Measurements from ENCODE around the gene HSPA6. TPM values are rescaled to one million over a fixed set of nuclear protein-coding genes. Genes with fewer than 3 reads are reported as not detected.
"Not testable (repeated sequence)": the region's sequence is repeated elsewhere in the genome, so short reads cannot be mapped to it uniquely, and the experiment has no call there.

HSPA6 gene
- total RNA-seq, 3 donors from 2014 or later, result 1.3 to 17.1 (median 5.3) TPM

- Histone ChIP-seq H3K27ac (peak overlapping the region; percentile 91 to 93), H3K4me3 (peak overlapping the region; percentile 54 to 76 (median 71))
- H3K36me3 ChIP-seq; intact Hi-C loops (cut with DNase I; ENCODE audit: low total_unique reads); H3K9me3 ChIP-seq; H3K4me1 ChIP-seq; H3K27me3 ChIP-seq: not testable (repeated sequence)
- peak; percentile 26 to 64 (median 44) for TF ChIP-seq POLR2AphosphoS5 (IDR thresholded peaks at IDR 0.05)
- DNase-seq (ENCODE audit: low spot score in 2 of 2), result peak; percentile 78 to 83
These were observed 6.6 kb downstream of the HSPA6 start for GRCh38 chr1:161530671-161531641.

GRCh38 chr1:161531986-161532643 is 7.8 kb downstream of the HSPA6 start:
- H3K27me3 ChIP-seq, result no peaks in the 10 kb centered on the region
- intact Hi-C loops (cut with DNase I; ENCODE audit: low total_unique reads), result no loop called here
- peak overlapping the region in 1 of 2 donors; percentile 74 for H3K27ac ChIP-seq
- DNase-seq (ENCODE audit: low spot score in 2 of 2), result no peak
- no peaks in the 10 kb centered on the region for H3K4me1 ChIP-seq
- no peaks in the 10 kb centered on the region for H3K36me3 ChIP-seq
- H3K4me3 ChIP-seq, result peak overlapping the region in 2 of 3 donors; percentile 9 to 14
- TF ChIP-seq, protein P1, sequence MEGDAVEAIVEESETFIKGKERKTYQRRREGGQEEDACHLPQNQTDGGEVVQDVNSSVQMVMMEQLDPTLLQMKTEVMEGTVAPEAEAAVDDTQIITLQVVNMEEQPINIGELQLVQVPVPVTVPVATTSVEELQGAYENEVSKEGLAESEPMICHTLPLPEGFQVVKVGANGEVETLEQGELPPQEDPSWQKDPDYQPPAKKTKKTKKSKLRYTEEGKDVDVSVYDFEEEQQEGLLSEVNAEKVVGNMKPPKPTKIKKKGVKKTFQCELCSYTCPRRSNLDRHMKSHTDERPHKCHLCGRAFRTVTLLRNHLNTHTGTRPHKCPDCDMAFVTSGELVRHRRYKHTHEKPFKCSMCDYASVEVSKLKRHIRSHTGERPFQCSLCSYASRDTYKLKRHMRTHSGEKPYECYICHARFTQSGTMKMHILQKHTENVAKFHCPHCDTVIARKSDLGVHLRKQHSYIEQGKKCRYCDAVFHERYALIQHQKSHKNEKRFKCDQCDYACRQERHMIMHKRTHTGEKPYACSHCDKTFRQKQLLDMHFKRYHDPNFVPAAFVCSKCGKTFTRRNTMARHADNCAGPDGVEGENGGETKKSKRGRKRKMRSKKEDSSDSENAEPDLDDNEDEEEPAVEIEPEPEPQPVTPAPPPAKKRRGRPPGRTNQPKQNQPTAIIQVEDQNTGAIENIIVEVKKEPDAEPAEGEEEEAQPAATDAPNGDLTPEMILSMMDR (IDR thresholded peaks at IDR 0.05), result no peak
- H3K9me3 ChIP-seq, result no peaks in the 10 kb centered on the region

GRCh38 chr1:161532644-161533567 is 8.6 kb downstream of the HSPA6 start:
- H3K27me3 ChIP-seq; H3K4me1 ChIP-seq; intact Hi-C loops (cut with DNase I; ENCODE audit: low total_unique reads); H3K36me3 ChIP-seq; DNase-seq (ENCODE audit: low spot score in 2 of 2); H3K9me3 ChIP-seq: not testable (repeated sequence)
- H3K4me3 ChIP-seq, result peak overlapping the region; percentile 9 to 14 (median 10)
- peak overlapping the region in 1 of 2 donors; percentile 75 for H3K27ac ChIP-seq

- H3K4me3 ChIP-seq; H3K27ac ChIP-seq; DNase-seq (ENCODE audit: low spot score in 2 of 2); H3K4me1 ChIP-seq; H3K36me3 ChIP-seq; H3K9me3 ChIP-seq; intact Hi-C loops (cut with DNase I; ENCODE audit: low total_unique reads); H3K27me3 ChIP-seq: not testable (repeated sequence)
These were observed 12.8 kb downstream of the HSPA6 start for GRCh38 chr1:161537068-161537669.

GRCh38 chr1:161538925-161539479 is 14.7 kb downstream of the HSPA6 start:
- intact Hi-C loops (cut with DNase I; ENCODE audit: low total_unique reads), result not testable (repeated sequence)

GRCh38 chr1:161539731-161540569 is 15.6 kb downstream of the HSPA6 start:
- H3K27me3 ChIP-seq; intact Hi-C loops (cut with DNase I; ENCODE audit: low total_unique reads); H3K36me3 ChIP-seq; H3K4me1 ChIP-seq; H3K9me3 ChIP-seq: not testable (repeated sequence)
- peak overlapping the region; percentile 22 to 68 for H3K27ac ChIP-seq
- H3K4me3 ChIP-seq, result peak overlapping the region; percentile 42 to 61 (median 58)
- peak; percentile 69 for DNase-seq (ENCODE audit: low spot score in 2 of 2)
- peak; percentile 44 to 83 (median 77) for TF ChIP-seq POLR2AphosphoS5 (IDR thresholded peaks at IDR 0.05)

More at GRCh38 chr1:161538925-161539479, 14.7 kb downstream of the HSPA6 start:
- H3K9me3 ChIP-seq; H3K27ac ChIP-seq; H3K4me3 ChIP-seq; DNase-seq (ENCODE audit: low spot score in 2 of 2); H3K36me3 ChIP-seq; H3K4me1 ChIP-seq; H3K27me3 ChIP-seq: not testable (repeated sequence)

DNA sequence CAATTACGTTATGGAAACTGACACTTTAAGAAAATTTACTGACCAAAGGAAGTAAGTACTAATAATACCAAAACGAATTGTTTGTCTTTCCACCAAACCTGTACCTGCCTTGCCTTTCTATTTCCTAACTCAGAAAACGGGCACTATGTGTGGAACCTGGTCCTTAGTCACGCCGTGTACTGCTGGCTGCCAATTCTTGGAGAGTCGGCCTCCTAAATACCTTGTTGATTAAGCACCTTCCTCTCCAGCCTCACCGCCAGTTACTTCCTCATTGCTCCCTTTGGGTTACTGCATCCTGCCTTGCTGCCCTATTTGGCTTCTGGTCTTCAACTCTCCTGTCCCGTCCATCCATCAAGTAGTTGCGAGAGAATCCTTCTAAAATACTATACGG is 16.2 kb downstream of the HSPA6 start:
- H3K4me1 ChIP-seq; H3K36me3 ChIP-seq; H3K9me3 ChIP-seq; DNase-seq (ENCODE audit: low spot score in 2 of 2); intact Hi-C loops (cut with DNase I; ENCODE audit: low total_unique reads); H3K27me3 ChIP-seq: not testable (repeated sequence)
- Histone ChIP-seq H3K27ac (peak overlapping the region; percentile 22 to 68), H3K4me3 (peak overlapping the region; percentile 42 to 61 (median 58))

GRCh38 chr1:161542091-161542559 is 17.8 kb downstream of the HSPA6 start:
- DNase-seq (ENCODE audit: low spot score in 2 of 2); H3K27ac ChIP-seq; H3K27me3 ChIP-seq; H3K4me3 ChIP-seq; H3K9me3 ChIP-seq; intact Hi-C loops (cut with DNase I; ENCODE audit: low total_unique reads); H3K4me1 ChIP-seq; H3K36me3 ChIP-seq: not testable (repeated sequence)

DNA sequence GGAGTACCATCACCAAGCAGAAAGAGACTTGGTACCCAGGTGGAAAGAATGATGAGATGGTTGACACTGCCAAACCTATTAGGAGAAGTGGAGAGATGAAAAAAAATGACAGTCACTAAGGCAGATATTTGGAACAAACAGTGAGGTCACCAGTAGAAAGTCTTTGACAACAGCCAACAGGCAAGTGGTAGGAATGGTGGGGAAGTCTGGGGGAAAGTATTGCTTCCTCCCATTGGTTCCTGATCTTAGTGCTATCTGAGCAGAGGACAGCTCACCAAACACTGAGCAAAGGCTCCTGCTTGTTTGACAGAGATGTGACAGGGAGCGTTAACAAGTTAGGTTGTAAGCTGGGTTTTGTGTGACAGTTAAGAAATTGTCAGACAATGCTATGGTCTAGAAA is 18.8 kb downstream of the HSPA6 start:
- H3K27me3 ChIP-seq; H3K36me3 ChIP-seq; DNase-seq (ENCODE audit: low spot score in 2 of 2); H3K4me1 ChIP-seq; H3K27ac ChIP-seq; H3K9me3 ChIP-seq; H3K4me3 ChIP-seq; intact Hi-C loops (cut with DNase I; ENCODE audit: low total_unique reads): not testable (repeated sequence)
